LNCaP clone FGC (cell line): Measurements from ENCODE around the gene GRSF1.

Experiments used
- DNase-seq: peaks from one replicate; pipeline ENCODE4 v3.0.0-alpha.2; 2011; ENCODE audit warnings: low read depth
- H3K4me3 ChIP-seq: 2 replicates; pipeline ENCODE4 v1.5.1; 2011; ENCODE audit warnings: mild to moderate bottlenecking, low read depth, low read length, control low read depth
- CTCF ChIP-seq: IDR thresholded peaks from 2 replicates; pipeline ENCODE4 v1.5.1; 2012; ENCODE audit warnings: mild to moderate bottlenecking; ENCODE audit not compliant: control insufficient read depth, insufficient read depth; ENCODE audit errors: extremely low read depth

GRSF1 gene

DNA sequence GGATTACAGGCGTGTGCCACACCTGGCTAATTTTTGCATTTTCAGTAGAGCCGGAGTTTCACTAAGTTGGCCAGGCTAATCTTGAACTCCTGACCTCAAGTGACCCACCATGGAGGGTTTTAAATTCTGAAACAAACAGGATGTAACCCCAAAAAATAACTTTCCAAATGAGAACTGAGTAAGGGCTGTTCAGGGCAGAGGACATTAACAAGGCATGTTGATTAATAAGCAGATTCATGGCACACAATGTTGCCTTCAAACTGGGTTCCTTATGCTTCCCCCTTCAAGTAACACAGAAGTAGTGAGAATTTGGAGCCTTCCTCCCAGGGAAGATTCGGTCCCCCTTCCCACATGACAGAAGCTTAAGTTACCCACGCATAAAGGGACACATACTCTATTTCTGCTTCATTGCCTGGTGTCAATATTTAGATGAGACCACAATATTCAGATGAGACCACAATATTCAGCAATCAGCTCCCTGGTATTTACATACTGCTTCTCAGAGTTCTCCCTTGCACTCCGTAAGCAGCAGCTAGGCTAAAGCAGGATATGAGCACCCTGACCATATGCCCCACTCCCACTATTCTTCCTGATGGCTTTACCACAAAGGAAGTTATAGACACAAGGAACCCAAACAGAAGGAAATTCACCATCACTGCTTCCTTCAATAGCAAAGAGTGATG is 21.4 kb downstream of the GRSF1 start:
- no peak for DNase-seq
- TF ChIP-seq CTCF, result no peak
- H3K4me3 ChIP-seq, result no peak overlapping the region

- TF ChIP-seq CTCF, result no peak
- no peak overlapping the region for H3K4me3 ChIP-seq
- DNase-seq, result no peak
Observed at GRCh38 chr4:70816894-70817293, 22.8 kb downstream of the GRSF1 start.

DNA sequence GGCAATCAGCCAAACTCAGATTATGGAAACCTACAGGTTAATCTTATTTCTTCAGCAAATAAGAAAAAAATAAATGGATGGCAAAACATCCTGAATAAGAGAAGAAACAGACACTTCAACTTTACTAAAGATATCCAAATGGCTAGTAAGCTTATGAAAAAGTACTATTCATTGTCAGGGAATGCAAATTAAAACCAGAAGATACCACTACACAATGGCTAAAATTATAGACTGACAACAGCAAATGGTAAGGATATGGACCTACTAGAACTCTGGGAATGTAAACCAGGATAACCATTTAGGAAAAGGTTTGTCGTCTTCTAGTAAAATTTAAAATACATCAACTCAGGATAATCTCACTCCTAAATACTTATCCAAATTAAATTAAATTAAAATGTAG is 24.3 kb downstream of the GRSF1 start:
- H3K4me3 ChIP-seq, result no peak overlapping the region
- DNase-seq, result no peak
- no peak for TF ChIP-seq CTCF

GRCh38 chr4:70808151-70808550 is 31.5 kb downstream of the GRSF1 start:
- no peak for DNase-seq
- H3K4me3 ChIP-seq, result no peak overlapping the region
- no peak for TF ChIP-seq CTCF

- DNase-seq, result no peak
- no peak overlapping the region for H3K4me3 ChIP-seq
- TF ChIP-seq CTCF, result no peak
Observed at GRCh38 chr4:70802928-70803580, 36.6 kb downstream of the GRSF1 start.

DNA sequence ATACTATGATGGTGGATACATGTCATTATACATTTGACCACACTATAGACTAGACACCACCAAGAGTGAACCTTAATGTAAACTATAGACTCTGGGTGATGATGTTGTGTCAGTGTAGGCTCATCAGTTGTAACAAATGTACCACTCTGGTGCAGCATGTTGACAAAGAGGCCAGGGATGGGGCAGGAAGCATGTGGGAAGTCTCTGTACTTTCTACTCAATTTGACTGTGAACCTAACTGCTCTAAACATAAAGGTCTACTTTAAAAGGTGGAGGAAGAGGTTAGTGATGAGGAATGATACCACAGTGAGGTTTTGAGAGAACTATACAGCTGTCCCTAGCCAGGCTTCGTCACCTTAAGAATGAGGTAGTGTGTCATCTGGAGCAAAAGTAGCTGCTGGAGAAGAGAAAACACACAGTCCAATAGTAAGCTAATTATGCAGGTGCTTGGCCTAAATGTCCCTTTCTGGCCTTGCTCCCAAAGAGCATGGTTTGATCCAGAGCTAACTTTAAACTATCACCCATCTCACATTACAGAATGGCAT is 38.4 kb downstream of the GRSF1 start:
- H3K4me3 ChIP-seq, result no peak overlapping the region
- TF ChIP-seq CTCF, result no peak
- DNase-seq, result peak; percentile 40
